Upper lobe of right lung (tissue), 1 donor: ENCODE data around the gene LCTL. TPM values are rescaled to one million over a fixed set of nuclear protein-coding genes. Genes with fewer than 3 reads are reported as not detected.
A peak's percentile ranks its signal among the peaks of the same experiment; 100 is the strongest.

Source experiments
- ATAC-seq: fragments of 200-7000 bp; cut with Tn5 transposase; one replicate; pipeline ENCODE4 v1.9.1; 2020; ENCODE audit warnings: mild to moderate bottlenecking, moderate library complexity
- DNase-seq: peaks from one replicate; pipeline ENCODE4 v3.0.0-alpha.2; 2020
- H3K27ac ChIP-seq: fragments of 200-600 bp; one replicate; pipeline ENCODE4 v1.8.0; 2022
- H3K27me3 ChIP-seq: fragments of 200-600 bp; one replicate; pipeline ENCODE4 v1.8.0; 2022; ENCODE audit warnings: mild to moderate bottlenecking
- H3K36me3 ChIP-seq: fragments of 200-600 bp; one replicate; pipeline ENCODE4 v1.8.0; 2022
- H3K4me1 ChIP-seq: fragments of 200-600 bp; one replicate; pipeline ENCODE4 v1.8.0; 2022
- H3K4me3 ChIP-seq: fragments of 200-600 bp; one replicate; pipeline ENCODE4 v1.8.0; 2022; ENCODE audit warnings: mild to moderate bottlenecking
- H3K9me3 ChIP-seq: fragments of 200-600 bp; one replicate; pipeline ENCODE4 v1.8.0; 2022
- CTCF ChIP-seq: fragments of 200-600 bp; IDR thresholded peaks from one replicate; pipeline ENCODE4 v1.8.0; 2022; ENCODE audit warnings: antibody characterized with exemption
- intact Hi-C: fragments of 100-400 bp; cut with DNase I; formaldehyde crosslinking; loops from one replicate; pipeline ENCODE4 v1.11.0; 2022
- total RNA-seq: library from RNA; stranded (reverse); fragmentation: NEBNext Ultra II Directional; extraction: Animal tissue kit (Norgen Biotek cat#: 25700); gene quantifications from one replicate; pipeline ENCODE4 v1.2.1, GENCODE V29; 2021
- donor health status: DM: no; HTN: yes; CAD: no; lungs with severe emphysema.

The LCTL gene
- total RNA-seq, 1 donor from 2014 or later = not detected

GRCh38 chr15:66573719-66574595 is 8.2 kb upstream of the LCTL start:
- H3K9me3 ChIP-seq = no peaks in the 10 kb centered on the region
- intact Hi-C loops = no loop called here
- ATAC-seq (no peak), DNase-seq (no peak)
- no peaks in the 10 kb centered on the region for H3K27me3 ChIP-seq
- TF ChIP-seq CTCF = no peak
- H3K36me3 ChIP-seq = no peaks in the 10 kb centered on the region
- no peak overlapping the region for H3K27ac ChIP-seq
- H3K4me1 ChIP-seq = no peaks in the 10 kb centered on the region
- H3K4me3 ChIP-seq = no peak overlapping the region

- Histone ChIP-seq H3K9me3 (no peaks in the 10 kb centered on the region), H3K27ac (no peak overlapping the region), H3K4me3 (no peak overlapping the region), H3K4me1 (no peaks in the 10 kb centered on the region), H3K36me3 (no peaks in the 10 kb centered on the region), H3K27me3 (no peaks in the 10 kb centered on the region)
- intact Hi-C loops = no loop called here
- DNase-seq (peak; percentile 25), ATAC-seq (no peak)
- TF ChIP-seq CTCF = no peak
These were observed 7.5 kb upstream of the LCTL start for GRCh38 chr15:66573348-66573718.

DNA sequence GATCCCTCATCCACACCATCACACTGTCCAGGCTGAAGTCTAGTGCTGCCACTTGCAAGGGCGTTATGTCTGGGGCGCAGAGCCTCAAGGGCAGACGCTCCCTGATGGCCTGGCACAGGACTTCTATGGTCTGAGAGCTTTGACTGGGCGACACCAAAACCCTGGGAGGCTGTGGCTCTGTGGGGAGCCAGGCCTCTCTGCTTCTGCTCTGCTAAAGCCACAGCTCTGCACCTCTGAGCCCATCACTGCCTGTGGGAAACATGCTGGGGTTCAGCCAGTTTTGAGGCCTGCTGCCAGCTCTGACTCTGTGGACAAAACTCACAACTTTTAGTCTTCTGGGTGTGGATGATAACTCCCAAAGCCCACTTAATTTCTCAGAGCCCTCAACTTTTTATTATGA is 6.3 kb upstream of the LCTL start:
- no peak for TF ChIP-seq CTCF
- no peaks in the 10 kb centered on the region for H3K4me1 ChIP-seq
- H3K4me3 ChIP-seq = no peak overlapping the region
- DNase-seq (peak; percentile 27), ATAC-seq (no peak)
- no peak overlapping the region for H3K27ac ChIP-seq
- intact Hi-C loops = no loop called here
- H3K27me3 ChIP-seq = no peaks in the 10 kb centered on the region
- H3K36me3 ChIP-seq = no peaks in the 10 kb centered on the region
- no peaks in the 10 kb centered on the region for H3K9me3 ChIP-seq

- no peaks in the 10 kb centered on the region for H3K4me1 ChIP-seq
- DNase-seq = peak; percentile 20
These were observed 5.2 kb upstream of the LCTL start for GRCh38 chr15:66570842-66571478.

DNA sequence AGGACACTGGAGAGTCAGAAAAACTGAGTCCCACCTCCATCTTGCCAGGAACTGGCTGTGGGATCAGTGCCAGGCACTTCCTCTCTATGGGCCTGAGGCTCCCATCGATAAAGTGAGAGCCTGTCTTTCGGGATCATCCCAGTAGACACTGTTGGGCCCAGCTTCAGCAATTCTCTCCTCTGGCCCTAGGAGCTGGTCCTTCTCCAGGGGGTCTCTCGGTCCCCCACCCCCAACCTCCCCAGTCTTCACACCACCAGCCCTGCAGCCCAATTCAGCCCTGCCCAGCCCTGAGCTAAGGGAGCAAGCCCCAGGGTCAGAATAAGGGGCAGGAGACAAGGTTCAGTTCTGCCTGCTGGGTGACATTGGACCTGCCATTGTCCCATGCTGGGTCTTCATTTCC is 4.5 kb upstream of the LCTL start:
- DNase-seq = peak; percentile 29
- no peak overlapping the region for H3K4me3 ChIP-seq
- H3K4me1 ChIP-seq = no peaks in the 10 kb centered on the region
- intact Hi-C loops = no loop called here
- no peaks in the 10 kb centered on the region for H3K9me3 ChIP-seq
- ATAC-seq = no peak
- H3K27me3 ChIP-seq = no peaks in the 10 kb centered on the region
- no peak for TF ChIP-seq CTCF
- no peaks in the 10 kb centered on the region for H3K36me3 ChIP-seq
- H3K27ac ChIP-seq = no peak overlapping the region

More at GRCh38 chr15:66570842-66571478, 5.2 kb upstream of the LCTL start:
- no peaks in the 10 kb centered on the region for H3K27me3 ChIP-seq
- no peaks in the 10 kb centered on the region for H3K36me3 ChIP-seq
- no peak overlapping the region for H3K27ac ChIP-seq
- no peak overlapping the region for H3K4me3 ChIP-seq
- TF ChIP-seq CTCF = no peak
- no peak for ATAC-seq
- intact Hi-C loops = no loop called here
- no peaks in the 10 kb centered on the region for H3K9me3 ChIP-seq
